Prostate gland (tissue), 2 donors: Measurements from ENCODE around the gene PTPRG. TPM values are rescaled to one million over a fixed set of nuclear protein-coding genes. Genes with fewer than 3 reads are reported as not detected.

Experiments
- DNase-seq: peaks from one replicate; pipeline ENCODE4 v3.0.0-alpha.2; 2019; ENCODE audit warnings: low spot score
- H3K27ac ChIP-seq, 2 donors: fragments of 200-600 bp; sonication (generic); 2 replicates each; pipeline ENCODE4 v1.5.1; 2017 to 2019
- H3K27me3 ChIP-seq: fragments of 200-600 bp; sonication (generic); replicated peaks from 2 replicates; pipeline ENCODE4 v1.5.1; 2019; ENCODE audit not compliant: insufficient read depth
- H3K36me3 ChIP-seq, 2 donors: fragments of 200-600 bp; sonication (generic); 1 replicate in 1 of 2; 2 replicates in 1 of 2; pipeline versions ENCODE4 v1.5.1 to v1.8.1; 2017 to 2019
- H3K4me1 ChIP-seq: fragments of 200-600 bp; sonication (generic); replicated peaks from 2 replicates; pipeline ENCODE4 v1.5.1; 2019
- H3K4me3 ChIP-seq, 2 donors: fragments of 200-600 bp; sonication (generic); 2 replicates each; pipeline ENCODE4 v1.5.1; 2017 to 2019
- H3K9me3 ChIP-seq: fragments of 200-600 bp; sonication (generic); 2 replicates; pipeline ENCODE4 v1.5.1; 2017
- POLR2A ChIP-seq: fragments of 450-650 bp; IDR thresholded peaks from one replicate; pipeline ENCODE4 v1.6.1; 2016; ENCODE audit warnings: antibody characterized with exemption, mild to moderate bottlenecking
- POLR2AphosphoS5 ChIP-seq: sonication (generic); formaldehyde crosslinking; IDR thresholded peaks from one replicate; pipeline ENCODE4 v1.6.1; 2017; ENCODE audit warnings: antibody characterized with exemption
- WGBS: methylation state at CpG from one replicate; pipeline ENCODE4 v1.1.5; 2018; 5-methylcytosine and 5-hydroxymethylcytosine counted together
- intact Hi-C: fragments of 100-400 bp; cut with DNase I; formaldehyde crosslinking; loops from one replicate; pipeline ENCODE4 v1.14.2; 2022
- total RNA-seq, 2 donors: library from RNA; depleted of rRNA; stranded (reverse); fragments of >200 nt; gene quantifications; one replicate each; pipeline ENCODE4 v1.1.0, GENCODE V29; 2016
- TF ChIP-seq, protein P1 (sequence below), 4 experiments: fragments of 200-600 bp in 2 of 4; fragments of 450-650 bp in 2 of 4; sonication (generic) in 2 of 4; IDR thresholded peaks; 1 replicate in 3 of 4; 2 replicates in 1 of 4; pipeline ENCODE4 v1.5.1; 2016 to 2019; ENCODE audit warnings: antibody characterized with exemption in 4 of 4, mild to moderate bottlenecking in 2 of 4, moderate library complexity in 2 of 4

Gene PTPRG
- total RNA-seq, 2 donors from 2014 or later = 22.0 to 78.6 TPM

DNA sequence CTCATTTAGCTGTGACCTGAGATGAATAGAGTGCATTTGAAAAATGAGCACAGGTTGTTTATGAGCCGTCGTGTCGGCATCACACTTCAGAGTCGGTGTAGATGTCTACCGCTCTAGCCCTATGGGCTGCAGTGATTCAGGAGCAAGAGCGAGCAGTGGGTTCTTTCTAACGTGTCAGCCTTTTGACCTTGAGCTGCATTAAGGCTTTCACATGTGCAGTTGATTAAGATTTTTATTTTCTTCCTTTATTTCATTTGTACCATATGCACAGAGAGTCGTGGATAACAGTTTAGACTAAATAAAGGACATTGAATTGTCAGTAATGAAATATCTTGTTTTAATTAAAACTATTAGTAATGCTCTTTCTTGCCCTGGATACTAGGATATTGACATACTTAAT is 368.2 kb downstream of the PTPRG start:
- WGBS = 92% methylated on average over 8 of the region's 8 CpGs
- Histone ChIP-seq H3K4me3 (no peak overlapping the region), H3K27ac (no peak overlapping the region), H3K27me3 (no peaks in the 10 kb centered on the region), H3K4me1 (no peaks in the 10 kb centered on the region), H3K36me3 (no peaks in the 10 kb centered on the region), H3K9me3 (no peaks in the 10 kb centered on the region)
- TF ChIP-seq, protein P1, sequence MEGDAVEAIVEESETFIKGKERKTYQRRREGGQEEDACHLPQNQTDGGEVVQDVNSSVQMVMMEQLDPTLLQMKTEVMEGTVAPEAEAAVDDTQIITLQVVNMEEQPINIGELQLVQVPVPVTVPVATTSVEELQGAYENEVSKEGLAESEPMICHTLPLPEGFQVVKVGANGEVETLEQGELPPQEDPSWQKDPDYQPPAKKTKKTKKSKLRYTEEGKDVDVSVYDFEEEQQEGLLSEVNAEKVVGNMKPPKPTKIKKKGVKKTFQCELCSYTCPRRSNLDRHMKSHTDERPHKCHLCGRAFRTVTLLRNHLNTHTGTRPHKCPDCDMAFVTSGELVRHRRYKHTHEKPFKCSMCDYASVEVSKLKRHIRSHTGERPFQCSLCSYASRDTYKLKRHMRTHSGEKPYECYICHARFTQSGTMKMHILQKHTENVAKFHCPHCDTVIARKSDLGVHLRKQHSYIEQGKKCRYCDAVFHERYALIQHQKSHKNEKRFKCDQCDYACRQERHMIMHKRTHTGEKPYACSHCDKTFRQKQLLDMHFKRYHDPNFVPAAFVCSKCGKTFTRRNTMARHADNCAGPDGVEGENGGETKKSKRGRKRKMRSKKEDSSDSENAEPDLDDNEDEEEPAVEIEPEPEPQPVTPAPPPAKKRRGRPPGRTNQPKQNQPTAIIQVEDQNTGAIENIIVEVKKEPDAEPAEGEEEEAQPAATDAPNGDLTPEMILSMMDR (IDR thresholded peaks at IDR 0.05) = no peak
- no peak for TF ChIP-seq POLR2A
- no peak for TF ChIP-seq POLR2AphosphoS5
- intact Hi-C loops = loop anchor here (5.0 to 10.0 kb wide), 2 partner anchors 255 to 367 kb away; partner anchors contain the start of gene PTPRG
- DNase-seq = no peak

DNA sequence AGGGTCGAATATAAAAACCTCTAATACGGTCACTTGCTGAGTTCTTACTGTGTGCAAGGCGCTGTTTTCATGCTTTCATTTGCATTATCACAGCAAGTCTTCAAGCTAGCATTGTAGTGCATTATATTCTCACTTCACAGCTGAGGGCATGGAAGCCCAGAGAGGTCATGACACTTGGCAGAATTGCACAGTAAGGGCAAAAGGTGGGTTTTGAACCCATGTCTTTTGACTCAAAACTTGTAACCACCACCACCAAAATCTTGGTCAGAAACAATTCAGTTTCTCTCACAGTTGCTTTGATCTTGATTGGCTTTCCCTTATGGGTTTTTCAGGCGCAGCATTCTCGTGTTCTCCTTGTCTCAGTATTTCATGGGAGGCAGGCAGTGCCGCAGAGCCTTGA is 371.1 kb downstream of the PTPRG start:
- Histone ChIP-seq H3K4me1 (no peaks in the 10 kb centered on the region), H3K27me3 (no peaks in the 10 kb centered on the region), H3K9me3 (no peaks in the 10 kb centered on the region), H3K4me3 (no peak overlapping the region), H3K36me3 (no peaks in the 10 kb centered on the region), H3K27ac (no peak overlapping the region)
- DNase-seq = no peak
- 94% methylated on average over 6 of the region's 6 CpGs for WGBS
- intact Hi-C loops = no loop called here
- TF ChIP-seq POLR2AphosphoS5 (no peak), POLR2A (no peak)
- TF ChIP-seq, protein P1 (IDR thresholded peaks at IDR 0.05) = no peak

DNA sequence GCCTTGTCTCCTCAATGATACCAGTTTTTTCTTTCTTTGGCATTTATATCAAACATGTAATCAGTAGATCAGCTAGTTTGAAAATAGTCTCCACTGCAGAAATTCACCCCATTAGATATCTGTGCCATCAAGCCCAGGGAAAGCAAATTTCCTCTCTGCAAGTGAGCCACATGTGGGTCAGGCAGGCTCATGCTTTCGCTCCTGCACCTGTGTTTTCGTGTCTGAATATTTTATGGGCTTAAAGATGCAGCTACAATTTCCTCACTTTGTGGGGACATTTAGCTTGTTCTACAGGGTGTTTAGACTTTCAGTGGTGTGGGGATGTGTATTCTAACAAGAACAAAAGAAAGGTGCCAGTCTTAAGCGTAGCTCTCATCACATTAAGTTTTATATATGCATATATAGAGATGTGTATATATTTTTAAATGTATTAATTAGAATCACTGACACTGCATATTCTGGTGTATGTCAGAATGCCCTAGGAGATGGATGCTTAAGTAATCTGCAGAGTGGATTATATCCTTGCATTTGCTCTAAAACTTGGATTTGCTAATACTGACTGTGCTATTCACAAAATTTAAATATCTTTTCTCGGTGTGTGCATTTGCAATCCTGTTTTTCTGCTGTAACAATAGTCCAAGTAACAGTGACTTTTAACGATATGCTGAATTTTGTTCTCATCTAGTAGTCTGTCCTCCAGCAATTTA is 372.6 kb downstream of the PTPRG start:
- intact Hi-C loops = no loop called here
- WGBS = 94% methylated on average over 5 of the region's 5 CpGs
- DNase-seq = no peak
- H3K4me3 ChIP-seq = no peak overlapping the region
- H3K27ac ChIP-seq = no peak overlapping the region
- TF ChIP-seq, protein P1 (IDR thresholded peaks at IDR 0.05) = no peak
- no peak for TF ChIP-seq POLR2AphosphoS5
- TF ChIP-seq POLR2A = no peak
- H3K9me3 ChIP-seq = no peaks in the 10 kb centered on the region
- H3K4me1 ChIP-seq = no peaks in the 10 kb centered on the region
- H3K27me3 ChIP-seq = no peaks in the 10 kb centered on the region
- H3K36me3 ChIP-seq = no peaks in the 10 kb centered on the region

DNA sequence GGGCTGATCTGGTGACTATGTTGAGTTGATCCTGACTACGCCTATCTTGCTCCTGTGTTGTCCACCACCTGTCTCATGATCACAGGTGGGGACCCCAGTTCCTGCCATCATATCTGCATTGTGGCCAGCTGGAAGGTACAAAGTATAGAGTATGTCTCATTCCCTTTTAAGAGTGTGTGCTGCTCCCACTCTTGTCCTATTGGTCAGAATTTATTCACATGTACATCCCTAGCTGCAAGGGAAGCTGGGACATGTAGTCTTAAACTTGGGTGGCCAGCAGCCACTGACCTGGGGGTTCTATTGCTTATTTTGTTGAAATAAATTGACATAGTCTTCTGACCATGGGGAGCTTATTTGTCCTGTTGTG is 373.1 kb downstream of the PTPRG start:
- DNase-seq = no peak
- Histone ChIP-seq H3K27ac (no peak overlapping the region), H3K27me3 (no peaks in the 10 kb centered on the region), H3K9me3 (no peaks in the 10 kb centered on the region), H3K36me3 (no peaks in the 10 kb centered on the region), H3K4me1 (no peaks in the 10 kb centered on the region), H3K4me3 (no peak overlapping the region)
- intact Hi-C loops = no loop called here
- WGBS = 94% methylated on average over 1 of the region's 1 CpG
- TF ChIP-seq, protein P1 (IDR thresholded peaks at IDR 0.05) = no peak
- TF ChIP-seq POLR2A = no peak
- TF ChIP-seq POLR2AphosphoS5 = no peak

DNA sequence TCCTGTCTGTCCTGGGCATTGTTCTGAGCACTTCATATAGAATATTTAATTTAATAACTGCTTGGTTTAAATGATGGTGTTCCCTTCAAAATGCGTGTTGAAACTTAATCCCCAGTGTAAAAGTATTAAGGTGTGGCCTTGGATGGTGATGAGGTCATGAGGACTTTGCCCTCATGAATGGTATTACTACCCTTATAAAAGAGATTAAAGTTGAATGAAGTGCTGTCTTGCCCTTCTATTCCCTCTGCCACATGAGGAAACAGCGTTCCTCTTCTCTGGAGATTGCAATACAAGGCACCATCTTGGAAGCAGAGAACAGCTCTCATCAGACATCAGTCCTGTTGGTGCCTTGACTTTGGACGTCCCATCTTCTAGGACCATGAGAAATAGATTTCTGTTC is 374.4 kb downstream of the PTPRG start:
- intact Hi-C loops = no loop called here
- 94% methylated on average over 3 of the region's 3 CpGs for WGBS
- Histone ChIP-seq H3K36me3 (no peaks in the 10 kb centered on the region), H3K27me3 (no peaks in the 10 kb centered on the region), H3K4me1 (no peaks in the 10 kb centered on the region), H3K27ac (no peak overlapping the region), H3K4me3 (no peak overlapping the region), H3K9me3 (no peaks in the 10 kb centered on the region)
- DNase-seq = no peak
- no peak for TF ChIP-seq POLR2A
- no peak for TF ChIP-seq POLR2AphosphoS5
- TF ChIP-seq, protein P1 (IDR thresholded peaks at IDR 0.05) = no peak
